ENCODE data around the gene DDRGK1.

DDRGK1 gene

DNA sequence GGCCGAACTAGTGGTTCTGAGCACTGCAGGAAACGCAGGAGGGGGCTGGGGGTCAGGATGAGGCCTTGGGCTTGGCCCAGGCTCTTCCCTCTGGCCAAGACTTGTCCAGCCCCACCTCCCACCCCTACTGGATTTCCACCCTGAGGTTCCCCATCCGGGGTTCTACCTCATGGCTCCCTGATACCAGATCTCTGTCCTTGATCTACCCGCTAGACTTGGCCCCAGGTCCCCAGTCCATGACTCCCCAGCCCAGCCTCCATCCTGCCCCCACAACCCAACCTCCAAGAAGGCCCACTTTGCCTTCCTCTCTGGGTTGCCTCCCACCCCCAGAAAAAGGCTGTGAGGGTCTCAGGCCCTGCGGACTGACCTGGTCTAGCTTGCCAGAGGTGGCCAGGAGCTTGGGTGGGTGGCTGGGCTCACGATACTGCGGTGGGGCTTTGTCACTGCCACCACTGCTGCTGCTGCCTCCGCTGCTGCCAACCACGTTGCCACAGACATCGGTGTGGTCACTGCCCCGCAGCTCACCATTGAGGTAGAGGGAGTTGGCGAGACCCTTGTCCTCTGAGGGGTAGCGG lies 38.1 kb downstream of the DDRGK1 start:
- CTCF ChIA-PET = no interaction called here
- TF ChIP-seq L3MBTL2 (conservative IDR thresholded peaks at IDR 0.05) = no peak
- POLR2A ChIA-PET = no interaction called here
- DNase-seq (ENCODE audit: extremely low spot score) = no peak

DNA sequence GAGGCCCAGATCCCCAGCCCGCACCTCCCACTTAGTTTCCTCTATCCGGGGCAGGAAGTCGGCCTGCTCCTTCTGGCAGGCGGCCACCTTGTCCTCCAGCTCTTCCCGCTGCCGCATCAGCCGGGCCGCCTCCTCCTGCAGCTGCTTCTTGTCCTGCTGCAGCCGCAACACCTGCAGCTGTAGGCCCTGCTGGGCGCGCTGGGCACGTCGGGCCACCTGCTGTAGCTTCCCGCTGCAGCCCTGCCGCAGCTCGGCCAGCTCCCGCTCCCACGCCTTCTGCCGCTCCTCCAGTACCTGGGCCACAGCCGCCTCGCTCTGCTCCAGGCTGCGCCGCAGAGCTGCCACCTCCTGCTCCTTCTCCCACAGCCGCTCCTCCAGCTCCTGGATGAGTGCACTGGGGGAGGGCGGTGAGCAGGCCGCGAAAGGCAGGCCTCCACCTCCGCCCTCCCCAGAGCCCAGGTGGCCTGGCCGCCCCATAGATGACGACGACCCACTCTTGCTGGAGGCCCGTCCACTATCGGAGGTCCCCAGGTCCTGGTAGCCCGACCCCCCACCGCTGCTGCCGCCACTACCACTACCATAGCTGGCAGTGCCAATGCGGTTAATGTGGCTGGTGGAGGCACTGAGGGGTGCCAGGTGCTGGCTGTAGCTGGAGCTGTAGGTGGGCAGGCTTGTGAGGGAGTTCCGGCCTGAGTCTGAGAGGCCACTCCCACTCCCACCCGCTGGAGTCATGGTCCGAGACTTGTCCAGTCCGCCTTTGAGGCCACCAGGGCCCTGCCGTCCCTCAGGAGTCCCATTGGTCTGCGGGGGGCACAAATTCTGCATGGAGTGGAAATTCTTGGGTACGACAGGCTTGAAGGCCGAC lies 38.8 kb downstream of the DDRGK1 start:
- POLR2A ChIA-PET = no interaction called here

DNA sequence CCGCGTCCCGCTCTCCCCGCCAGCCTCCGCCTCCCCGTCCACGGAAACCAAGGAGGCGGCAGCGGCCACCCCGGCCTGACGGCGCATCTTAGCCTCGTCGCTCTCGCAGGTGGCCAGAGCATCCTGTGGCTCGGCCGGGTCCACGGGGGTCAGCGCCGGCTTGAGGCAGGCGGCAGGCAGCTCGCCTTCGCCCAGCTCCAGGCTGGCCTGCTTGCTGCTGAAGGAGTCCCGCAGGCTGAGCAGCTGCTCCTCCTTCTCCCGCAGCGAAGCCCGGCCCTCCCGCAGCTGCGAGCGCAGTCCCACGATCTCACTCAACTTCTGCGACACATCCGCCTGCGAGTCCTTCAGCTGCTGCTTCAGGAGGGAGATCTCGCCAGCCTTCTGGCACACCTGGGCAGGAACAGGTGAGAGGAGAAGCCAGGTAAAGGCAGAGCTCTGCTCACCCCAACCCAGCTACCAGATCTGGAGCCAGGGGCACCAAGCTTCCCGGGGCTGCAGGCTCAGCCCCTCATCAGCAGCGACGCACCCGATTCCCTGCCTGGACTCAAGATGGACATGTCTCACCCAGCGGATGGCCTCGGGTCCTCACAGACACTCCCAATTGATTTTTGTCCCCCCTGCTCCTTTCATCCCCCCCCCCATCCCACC lies 39.6 kb downstream of the DDRGK1 start:
- CTCF ChIA-PET = no interaction called here
- DNase-seq (ENCODE audit: extremely low spot score) = no peak
- TF ChIP-seq SUZ12 (IDR thresholded peaks at IDR 0.05) = no peak
- no peak for TF ChIP-seq FOXM1 (IDR thresholded peaks at IDR 0.05; ENCODE audit: borderline replicate concordance)
- no peak for TF ChIP-seq HDGF (IDR thresholded peaks at IDR 0.05; ENCODE audit: borderline replicate concordance)
- TF ChIP-seq SP1 (IDR thresholded peaks at IDR 0.05) = no peak
- no peak for TF ChIP-seq NFRKB (IDR thresholded peaks at IDR 0.05)
- no peak for TF ChIP-seq ZNF384 (IDR thresholded peaks at IDR 0.05)
- TF ChIP-seq LEF1 (IDR thresholded peaks at IDR 0.05; ENCODE audit: borderline replicate concordance) = no peak
- TF ChIP-seq L3MBTL2 (conservative IDR thresholded peaks at IDR 0.05) = no peak
- no peak for TF ChIP-seq FOXA1 (IDR thresholded peaks at IDR 0.05)
- TF ChIP-seq, protein P1, sequence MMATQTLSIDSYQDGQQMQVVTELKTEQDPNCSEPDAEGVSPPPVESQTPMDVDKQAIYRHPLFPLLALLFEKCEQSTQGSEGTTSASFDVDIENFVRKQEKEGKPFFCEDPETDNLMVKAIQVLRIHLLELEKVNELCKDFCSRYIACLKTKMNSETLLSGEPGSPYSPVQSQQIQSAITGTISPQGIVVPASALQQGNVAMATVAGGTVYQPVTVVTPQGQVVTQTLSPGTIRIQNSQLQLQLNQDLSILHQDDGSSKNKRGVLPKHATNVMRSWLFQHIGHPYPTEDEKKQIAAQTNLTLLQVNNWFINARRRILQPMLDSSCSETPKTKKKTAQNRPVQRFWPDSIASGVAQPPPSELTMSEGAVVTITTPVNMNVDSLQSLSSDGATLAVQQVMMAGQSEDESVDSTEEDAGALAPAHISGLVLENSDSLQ (IDR thresholded peaks at IDR 0.05) = no peak
- POLR2A ChIA-PET = no interaction called here

More for the DNA sequence above, 38.8 kb downstream of the DDRGK1 start:
- TF ChIP-seq FOXA1 (IDR thresholded peaks at IDR 0.05) (no peak), CTBP1 (IDR thresholded peaks at IDR 0.05; ENCODE audit: borderline replicate concordance) (no peak), SP1 (IDR thresholded peaks at IDR 0.05) (no peak), NFRKB (IDR thresholded peaks at IDR 0.05) (no peak), ARNT (IDR thresholded peaks at IDR 0.05) (no peak), BHLHE40 (IDR thresholded peaks at IDR 0.05; ENCODE audit: borderline replicate concordance) (no peak), FOXM1 (IDR thresholded peaks at IDR 0.05; ENCODE audit: borderline replicate concordance) (no peak), LEF1 (IDR thresholded peaks at IDR 0.05; ENCODE audit: borderline replicate concordance) (no peak)
- TF ChIP-seq, protein P1 (IDR thresholded peaks at IDR 0.05) = no peak
- DNase-seq (ENCODE audit: extremely low spot score) = no peak
- CTCF ChIA-PET = no interaction called here

DNA sequence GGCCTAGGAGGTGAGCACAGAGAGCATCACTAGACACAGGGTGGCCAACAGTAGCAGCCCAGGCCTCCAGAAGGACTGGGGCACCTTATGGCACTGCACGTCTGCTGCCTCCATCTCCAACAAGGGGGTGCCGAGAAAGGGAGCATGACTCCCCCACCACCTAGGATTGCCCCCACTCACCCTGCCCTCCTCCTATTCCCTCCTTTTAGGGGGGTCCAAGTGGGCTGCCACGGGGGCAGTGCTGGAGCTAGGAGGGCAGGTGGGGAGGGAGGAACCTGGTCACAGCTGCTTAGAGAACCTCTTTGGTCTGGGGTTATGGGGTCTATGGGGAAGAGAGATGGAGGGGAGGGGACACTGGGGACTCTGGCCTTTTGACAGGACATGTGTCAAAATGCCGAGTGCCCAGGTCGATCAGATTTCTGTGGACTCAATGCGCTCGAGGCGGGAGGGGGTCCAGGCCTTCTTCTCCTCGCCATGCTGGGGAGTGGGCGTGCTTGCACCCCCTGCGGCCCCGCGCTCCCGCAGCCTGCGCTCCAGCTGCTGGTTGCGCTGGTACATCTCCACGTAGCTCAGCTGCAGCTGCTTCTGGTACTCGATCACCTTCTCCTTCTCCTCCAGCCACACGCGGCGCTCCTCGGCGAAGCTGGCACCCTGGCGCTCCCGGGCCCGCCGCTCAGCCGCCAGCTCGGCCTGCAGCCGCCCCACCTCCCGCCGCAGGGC lies 40.3 kb downstream of the DDRGK1 start:
- POLR2A ChIA-PET = interaction anchor here (0.6 kb wide), 1 partner anchor 543 kb away, joined by 4 read pairs; no protein-coding TSS in a partner anchor
- no peak for DNase-seq (ENCODE audit: extremely low spot score)
- TF ChIP-seq BHLHE40 (IDR thresholded peaks at IDR 0.05; ENCODE audit: borderline replicate concordance) (no peak), FOXK2 (IDR thresholded peaks at IDR 0.05) (no peak), CTBP1 (IDR thresholded peaks at IDR 0.05; ENCODE audit: borderline replicate concordance) (no peak), ZNF384 (IDR thresholded peaks at IDR 0.05) (no peak), TARDBP (IDR thresholded peaks at IDR 0.05) (no peak), NFRKB (IDR thresholded peaks at IDR 0.05) (no peak), L3MBTL2 (conservative IDR thresholded peaks at IDR 0.05) (no peak), SUZ12 (IDR thresholded peaks at IDR 0.05) (no peak), FOXA1 (IDR thresholded peaks at IDR 0.05) (no peak), HDGF (IDR thresholded peaks at IDR 0.05; ENCODE audit: borderline replicate concordance) (no peak), LEF1 (IDR thresholded peaks at IDR 0.05; ENCODE audit: borderline replicate concordance) (no peak), ELF4 (IDR thresholded peaks at IDR 0.05) (no peak), SP1 (IDR thresholded peaks at IDR 0.05) (no peak), FOXM1 (IDR thresholded peaks at IDR 0.05; ENCODE audit: borderline replicate concordance) (no peak), ARNT (IDR thresholded peaks at IDR 0.05) (no peak)
- TF ChIP-seq, protein P1 (IDR thresholded peaks at IDR 0.05) = no peak
- CTCF ChIA-PET = no interaction called here

DNA sequence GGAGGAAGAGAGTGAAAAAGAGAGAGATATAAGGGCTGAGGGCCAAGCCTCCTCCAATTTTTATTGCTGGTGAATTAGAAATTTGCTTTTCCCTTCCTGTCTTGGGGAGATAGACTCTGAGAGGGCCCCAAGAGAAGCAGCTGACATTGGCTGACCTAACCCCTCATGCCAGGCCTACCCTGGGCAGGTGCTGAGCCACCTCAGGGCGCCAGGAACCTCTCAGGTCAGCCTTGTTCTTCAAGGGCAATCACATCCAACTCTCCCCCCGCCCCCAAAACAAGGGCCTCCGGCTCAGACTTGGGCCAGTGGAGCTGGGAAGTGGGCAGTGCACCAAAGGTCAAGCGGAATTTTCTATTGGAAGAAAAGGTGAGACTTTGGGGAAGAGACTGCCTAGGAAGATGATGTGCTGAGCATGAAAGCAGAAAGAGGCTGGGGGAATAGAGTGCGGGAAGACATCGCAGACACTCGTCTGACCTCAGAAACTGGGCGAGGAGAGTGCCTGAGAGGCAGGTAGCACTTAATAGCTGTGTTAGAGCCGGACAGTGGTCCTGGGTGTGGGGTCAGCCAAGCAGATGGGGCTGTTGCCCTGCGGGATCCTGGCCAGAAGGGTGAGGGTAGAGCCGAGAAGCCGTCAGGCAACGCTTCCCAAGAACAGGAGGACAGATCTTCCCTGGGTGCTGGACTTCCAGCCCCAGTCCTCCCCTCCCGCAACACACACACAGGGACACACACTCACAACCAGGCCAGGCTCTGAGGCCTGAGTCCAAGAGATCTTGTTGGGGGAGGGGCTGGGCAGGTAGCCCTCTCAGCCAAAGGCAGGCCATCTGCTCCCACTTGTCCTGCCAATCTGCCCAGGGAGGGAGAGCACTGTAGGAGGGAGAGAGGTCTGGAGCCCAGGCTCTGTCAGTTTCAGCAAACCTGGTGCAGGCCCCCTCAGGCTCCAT lies 41.1 kb downstream of the DDRGK1 start:
- TF ChIP-seq NFRKB (IDR thresholded peaks at IDR 0.05) (no peak), SUZ12 (IDR thresholded peaks at IDR 0.05) (no peak), ARNT (IDR thresholded peaks at IDR 0.05) (no peak), HDGF (IDR thresholded peaks at IDR 0.05; ENCODE audit: borderline replicate concordance) (no peak), L3MBTL2 (conservative IDR thresholded peaks at IDR 0.05) (no peak), TARDBP (IDR thresholded peaks at IDR 0.05) (no peak), FOXM1 (IDR thresholded peaks at IDR 0.05; ENCODE audit: borderline replicate concordance) (no peak), SP1 (IDR thresholded peaks at IDR 0.05) (no peak), CTBP1 (IDR thresholded peaks at IDR 0.05; ENCODE audit: borderline replicate concordance) (no peak), BHLHE40 (IDR thresholded peaks at IDR 0.05; ENCODE audit: borderline replicate concordance) (no peak), LEF1 (IDR thresholded peaks at IDR 0.05; ENCODE audit: borderline replicate concordance) (no peak), FOXK2 (IDR thresholded peaks at IDR 0.05) (no peak)
- ChIA-PET POLR2A (interaction anchor here (0.6 to 1.0 kb wide), 3 partner anchors 10 to 544 kb away, joined by 3 to 4 read pairs (median 4); partner anchors contain the start of gene LZTS3), CTCF (no interaction called here)
- no peak for DNase-seq (ENCODE audit: extremely low spot score)
